RCC 7860 (cell line): ENCODE data around the gene CTSS.
A peak's percentile ranks its signal among the peaks of the same experiment; 100 is the strongest.

ENCODE experiments used
- DNase-seq: peaks from one replicate; pipeline ENCODE4 v3.0.0-alpha.2; 2015; ENCODE audit warnings: low spot score
- FAIRE-seq: peaks from 2 replicates; lab custom pipeline; 2012; peaks lifted over from hg19 to GRCh38; lab: Jason Lieb, UNC

The CTSS gene

DNA sequence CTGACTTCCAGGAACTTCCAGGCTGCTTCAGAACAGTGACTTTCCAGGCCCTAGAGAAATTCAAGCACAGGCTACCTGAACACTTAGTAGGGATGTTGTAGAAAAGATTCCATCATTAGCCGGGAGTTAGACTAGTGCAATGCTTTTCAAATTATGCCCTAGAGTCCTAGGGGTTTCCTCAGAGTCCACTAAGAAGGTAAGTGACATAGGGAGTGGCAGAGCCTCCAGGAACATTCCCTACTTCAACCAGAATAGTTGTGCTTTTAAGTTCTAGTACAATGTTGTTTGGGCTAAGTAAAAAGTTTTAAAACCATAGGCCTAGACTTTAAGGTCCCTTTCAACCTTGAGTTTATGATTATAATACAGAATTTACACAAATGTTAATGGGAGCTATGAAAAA lies 59.5 kb downstream of the CTSS start:
- FAIRE-seq = no peak

DNA sequence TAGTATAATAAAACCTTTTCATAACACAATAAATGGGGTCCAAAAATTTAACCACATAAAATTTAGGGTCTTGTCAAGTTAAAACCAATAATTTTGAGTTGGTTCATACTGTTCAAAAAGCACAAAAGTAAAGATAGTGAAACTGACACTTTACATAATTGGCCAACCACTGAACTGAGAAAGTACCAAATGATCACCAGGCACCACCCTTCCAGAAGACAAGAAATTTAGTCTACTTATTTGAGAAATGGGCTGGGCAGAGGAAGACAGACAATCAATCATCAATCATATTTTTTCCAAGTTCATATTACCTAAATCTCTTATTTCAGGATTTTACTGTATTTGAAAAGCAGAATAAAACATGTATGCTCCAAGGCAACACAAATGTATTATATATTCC lies 62.2 kb downstream of the CTSS start:
- no peak for FAIRE-seq
- DNase-seq = no peak

More for the DNA sequence above, 59.5 kb downstream of the CTSS start:
- no peak for DNase-seq

DNA sequence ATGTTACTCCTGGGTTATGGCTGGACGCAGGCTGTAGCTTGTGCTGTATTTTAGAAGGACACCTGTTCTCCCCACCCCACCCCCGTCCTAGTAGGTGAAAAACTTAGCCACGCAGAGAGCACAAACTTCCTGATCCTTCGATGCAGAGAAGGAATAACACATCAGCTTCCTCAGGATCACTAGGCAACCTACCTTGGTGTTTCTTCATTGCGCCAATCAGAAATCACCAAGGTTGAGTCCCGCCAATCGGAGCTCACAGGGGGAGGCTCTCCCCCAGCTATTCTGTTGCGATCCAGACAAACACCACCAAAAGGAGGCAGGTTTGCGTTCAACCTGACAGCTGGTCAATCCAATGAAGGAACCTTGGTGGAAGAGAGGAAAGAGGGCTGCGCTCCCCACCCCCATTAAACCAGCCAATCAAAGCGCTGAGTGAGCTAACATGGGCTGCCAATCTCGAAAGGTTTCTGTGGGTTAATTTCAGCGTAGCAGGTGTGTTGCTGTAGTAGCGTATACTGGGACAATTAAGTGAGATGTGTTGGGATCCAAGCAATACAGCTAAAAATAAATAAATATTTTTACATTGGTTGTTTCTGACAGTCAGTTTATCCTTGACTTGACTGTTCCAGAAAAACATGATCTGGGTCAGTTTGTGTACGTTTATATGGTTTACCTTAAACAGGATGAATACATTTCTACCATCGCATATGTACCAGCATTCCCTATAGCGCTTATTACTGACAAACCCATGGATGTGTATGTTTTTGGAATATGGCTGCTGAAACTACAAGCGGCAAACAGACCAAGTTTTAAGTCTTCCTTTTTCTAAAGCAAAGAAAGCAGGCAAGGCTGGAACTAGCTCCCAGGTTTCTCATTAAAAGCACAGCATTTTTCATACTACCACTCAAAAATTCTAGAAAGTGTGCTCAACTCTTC lies 68.3 kb downstream of the CTSS start, which contains the start of gene GOLPH3L:
TSS of gene GOLPH3L (minus strand) at position 160 of the 933 bp plus-strand sequence. CDS start 2,316 bp downstream, outside the sequence.
- peak; percentile 97 for DNase-seq
- peak; percentile 97 for FAIRE-seq

DNA sequence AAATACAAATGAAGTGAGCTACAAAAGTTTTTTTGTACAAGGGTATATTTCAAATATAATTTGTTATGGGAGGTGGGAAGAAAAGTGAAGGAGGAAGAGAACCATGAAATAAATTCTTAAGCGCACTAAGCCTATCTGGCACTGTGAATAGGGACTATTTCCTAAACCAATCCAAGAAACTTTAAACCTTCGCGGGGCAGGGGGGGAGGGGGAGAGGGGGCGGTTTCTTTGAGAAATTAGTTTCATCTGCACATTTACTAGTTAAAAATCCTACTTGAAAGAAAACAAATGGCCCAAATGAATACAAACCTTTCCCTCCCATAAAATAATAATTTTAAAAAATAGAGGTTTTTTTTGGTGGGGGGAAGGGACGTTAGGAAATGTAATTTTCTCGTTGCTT lies 69.0 kb downstream of the CTSS start:
- DNase-seq (no peak), FAIRE-seq (no peak)

DNA sequence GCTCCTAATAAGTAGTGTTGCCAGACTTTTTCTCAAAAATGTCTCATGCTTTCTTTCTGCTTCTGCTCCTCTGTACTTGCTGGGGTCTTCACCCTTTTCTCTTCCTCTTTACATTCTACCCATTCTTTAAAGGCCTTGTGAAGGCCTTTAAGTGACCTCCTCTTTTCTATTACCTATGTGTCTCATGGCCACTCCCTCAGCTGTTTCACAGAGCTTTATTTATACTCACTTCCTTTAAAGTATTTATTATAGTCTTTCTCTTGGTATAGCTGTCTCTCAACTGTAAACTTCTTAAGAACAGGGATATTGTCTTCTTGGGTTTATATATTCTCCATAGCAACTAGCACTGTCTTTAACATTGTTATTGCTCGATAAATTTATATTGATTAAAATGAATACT lies 69.4 kb downstream of the CTSS start:
- DNase-seq (no peak), FAIRE-seq (no peak)

DNA sequence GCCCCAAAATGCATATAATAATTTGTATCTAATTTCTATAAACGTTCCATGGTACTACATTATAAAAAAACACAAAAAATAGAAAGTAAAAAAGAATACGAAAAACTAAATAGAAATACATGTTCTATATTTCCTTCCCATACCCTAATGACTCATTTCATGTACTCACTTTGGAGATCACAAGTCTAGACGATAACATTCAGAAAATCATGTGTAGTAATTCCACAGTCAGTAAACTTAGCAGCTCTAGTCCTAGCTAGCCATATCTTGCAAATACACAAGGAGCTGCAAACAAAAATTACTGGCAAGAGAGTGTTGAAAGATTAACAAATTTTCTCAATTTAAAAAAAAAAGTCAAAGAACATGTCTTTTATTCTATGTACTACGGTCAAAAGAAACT lies 70.0 kb downstream of the CTSS start:
- no peak for DNase-seq
- peak; percentile 2 for FAIRE-seq

DNA sequence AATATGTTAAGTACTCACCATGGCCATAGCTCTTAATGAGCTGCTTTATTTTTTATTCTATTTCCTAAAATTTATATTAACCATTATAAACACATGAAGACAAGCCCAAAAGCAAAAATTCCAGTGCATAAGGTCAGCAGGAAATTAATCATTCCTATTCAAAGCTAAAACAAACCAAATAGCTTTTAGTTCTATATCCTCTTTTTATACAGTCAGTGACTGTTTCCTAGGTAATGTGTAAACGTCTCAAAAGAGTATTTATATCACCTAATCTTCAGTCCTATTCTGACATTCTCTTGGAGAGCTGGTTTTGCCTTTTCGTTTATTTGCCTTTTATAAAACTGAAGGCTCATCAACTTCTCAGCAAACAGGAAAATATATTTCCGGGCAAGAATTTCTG lies 72.9 kb downstream of the CTSS start:
- DNase-seq = no peak
- FAIRE-seq = no peak

DNA sequence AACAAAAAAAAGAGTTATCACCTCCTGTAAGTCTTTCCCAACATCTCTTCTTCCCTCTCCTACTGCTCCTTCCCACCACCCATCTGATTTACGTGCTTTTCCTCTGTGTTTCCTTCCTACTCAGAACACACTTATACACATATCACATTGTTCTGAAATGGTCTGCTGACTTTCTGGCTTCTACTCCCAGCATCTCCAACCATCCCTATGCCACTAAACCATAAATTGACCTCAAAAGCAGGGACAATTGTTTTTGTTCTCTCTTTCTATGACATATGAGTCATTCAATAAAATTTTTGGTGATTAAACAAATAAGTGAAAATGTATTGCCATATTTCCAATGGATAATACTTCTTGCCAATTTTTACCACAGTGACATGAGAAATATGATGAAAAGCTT lies 76.8 kb downstream of the CTSS start:
- DNase-seq (no peak), FAIRE-seq (no peak)

DNA sequence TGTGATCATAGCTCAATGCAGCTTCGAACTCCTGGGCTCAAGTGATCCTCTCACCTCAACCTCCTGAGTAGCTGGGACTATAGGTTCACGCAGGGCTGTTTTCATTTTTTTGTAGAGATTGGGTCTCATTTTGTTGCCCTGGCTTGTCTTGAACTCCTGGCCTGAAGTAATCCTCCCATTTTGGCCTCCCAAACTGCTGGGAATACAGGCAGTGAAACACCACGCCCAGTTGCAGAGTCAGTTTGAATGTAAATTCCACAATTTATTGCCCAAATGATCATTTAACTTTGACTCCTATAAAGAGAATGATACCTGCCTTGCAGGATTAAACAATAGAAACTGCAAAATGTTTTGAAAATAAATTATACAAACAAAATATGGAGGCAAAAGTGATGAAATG lies 79.3 kb downstream of the CTSS start:
- DNase-seq (no peak), FAIRE-seq (no peak)

DNA sequence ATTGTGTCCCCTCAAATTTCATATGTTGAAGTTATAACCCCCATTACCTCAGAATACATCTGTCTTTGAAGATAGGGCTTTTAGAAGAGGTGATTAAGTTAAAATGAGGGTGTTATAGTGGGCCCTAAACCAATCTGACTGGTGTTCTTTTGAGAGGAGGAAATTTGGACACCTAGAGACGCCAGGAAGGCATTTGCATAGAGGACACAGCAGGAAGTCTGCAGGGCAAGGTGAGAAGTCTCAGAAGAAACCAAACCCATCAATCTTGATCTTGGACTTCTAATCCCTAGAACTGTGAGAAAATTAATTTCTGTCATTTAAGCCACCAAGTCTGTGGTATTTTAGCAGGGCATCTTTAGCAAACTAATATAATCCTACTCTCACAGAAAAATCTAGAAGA lies 81.7 kb downstream of the CTSS start:
- FAIRE-seq (no peak), DNase-seq (no peak)
